Stimulated activated CD4-positive, alpha-beta T cell treated with anti-CD3 and anti-CD28 coated beads, Interleukin-4, amount 100 ng/mL, for 48 hours (primary cell): ENCODE data around the gene MFSD6L.
"Not testable (repeated sequence)": the region's sequence is repeated elsewhere in the genome, so short reads cannot be mapped to it uniquely, and the experiment has no call there.

Experiments
- DNase-seq, 2 donors: peaks; one replicate each; pipeline ENCODE4 v3.0.0-alpha.2; 2020; ENCODE audit warnings: low read depth in 2 of 2

The MFSD6L gene

GRCh38 chr17:8826808-8827435 lies 27.8 kb upstream of the MFSD6L start:
- DNase-seq = no peak

- no peak for DNase-seq
These were observed 26.6 kb upstream of the MFSD6L start for GRCh38 chr17:8825802-8826201.

- no peak for DNase-seq
These were observed 24.1 kb upstream of the MFSD6L start for GRCh38 chr17:8823279-8823678.

DNA sequence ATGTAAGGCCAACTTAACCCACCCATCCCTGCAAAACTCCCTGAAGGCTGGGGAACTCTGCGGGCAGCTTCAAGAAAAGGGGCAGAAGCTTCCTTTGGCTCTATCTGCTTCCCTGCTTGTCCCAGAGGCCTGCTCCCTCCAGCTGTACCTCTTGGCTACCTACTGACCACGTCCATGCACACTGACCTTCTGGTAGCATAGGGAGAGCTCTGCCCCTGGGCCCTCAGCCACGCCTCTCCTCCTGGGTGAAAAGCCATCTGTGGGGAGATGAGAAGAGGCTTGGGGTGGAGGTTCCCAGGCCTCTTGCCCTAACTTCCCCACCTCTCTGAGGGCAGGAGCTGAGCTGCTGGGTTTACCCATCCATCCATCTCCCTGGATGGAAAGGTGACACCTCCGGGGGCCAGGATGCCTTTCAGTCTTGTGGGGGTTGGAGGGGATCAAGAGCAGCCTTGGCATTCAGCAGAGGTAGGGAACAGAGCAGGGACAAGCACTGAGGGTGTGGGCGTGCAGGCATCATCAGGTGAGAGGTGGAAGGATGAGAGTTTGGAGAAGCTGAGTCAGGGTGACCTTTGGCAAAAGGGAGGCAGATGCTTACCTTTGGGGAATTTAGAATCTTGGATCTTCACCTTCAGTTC lies 23.4 kb upstream of the MFSD6L start:
- DNase-seq = no peak

DNA sequence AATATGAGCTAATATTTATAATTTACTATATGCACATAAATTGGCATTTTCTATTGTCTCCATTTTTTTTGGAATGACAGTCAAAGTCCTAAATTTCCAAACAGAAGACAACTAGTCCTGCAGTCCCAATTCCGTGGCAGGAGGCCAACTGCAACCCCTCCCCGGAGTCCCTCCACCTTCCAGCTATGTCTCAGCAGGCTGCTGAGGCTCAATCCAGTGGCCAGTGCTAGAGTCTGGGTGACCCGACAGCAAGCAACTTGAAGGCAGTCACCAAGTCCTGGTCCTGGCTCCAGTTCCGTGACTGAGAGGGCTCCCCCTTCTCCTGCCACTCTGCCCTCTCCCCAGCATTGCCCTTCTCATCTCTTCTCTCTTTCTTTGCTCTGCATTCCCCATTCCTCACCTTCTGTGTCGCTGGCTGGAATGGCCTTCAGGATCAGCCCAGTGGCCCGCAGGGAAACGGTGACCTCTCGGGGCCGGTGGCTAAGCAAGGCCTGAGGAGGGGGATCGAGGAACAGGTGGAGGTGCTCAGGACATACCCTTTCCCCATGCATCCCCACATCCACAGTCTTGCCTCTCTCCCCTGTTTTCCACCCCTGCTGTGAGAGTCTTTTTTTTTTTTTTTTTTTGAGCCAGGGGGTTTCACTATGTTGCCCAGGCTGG lies 22.4 kb upstream of the MFSD6L start:
- no peak for DNase-seq

DNA sequence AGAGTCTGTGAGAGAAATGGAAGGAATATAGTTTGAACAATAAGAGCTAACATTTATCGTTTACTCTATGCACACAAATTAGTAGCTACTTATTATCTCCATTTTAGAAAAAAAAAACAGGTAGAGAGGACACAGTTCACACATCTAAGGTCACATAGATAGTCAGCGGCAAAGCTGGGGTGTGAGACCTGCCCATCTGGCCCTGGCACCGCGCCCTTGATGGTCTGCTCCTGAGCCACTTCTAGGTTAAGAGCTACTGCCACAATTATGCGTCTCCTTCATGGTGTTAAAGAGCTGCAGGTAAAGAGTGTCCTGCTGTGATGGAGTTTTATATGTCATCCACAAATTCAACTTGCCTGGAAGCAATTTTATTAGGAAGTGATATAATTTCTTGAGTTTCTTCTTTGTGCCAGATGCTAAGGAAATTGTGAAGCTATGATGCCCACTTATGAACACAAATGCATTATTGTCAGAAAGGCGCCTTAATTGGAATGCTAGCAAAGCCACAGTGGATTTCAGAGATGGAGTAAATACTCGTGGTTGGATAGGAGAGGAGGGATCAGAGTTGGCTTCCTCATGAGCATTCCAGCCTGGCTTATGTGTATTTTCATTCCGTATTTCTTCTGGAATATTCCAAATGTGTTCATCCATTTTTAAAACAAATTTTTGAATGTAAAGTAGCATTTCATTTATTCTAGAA lies 21.3 kb upstream of the MFSD6L start:
- DNase-seq = no peak

GRCh38 chr17:8818654-8819330 lies 19.6 kb upstream of the MFSD6L start:
- DNase-seq = no peak

DNA sequence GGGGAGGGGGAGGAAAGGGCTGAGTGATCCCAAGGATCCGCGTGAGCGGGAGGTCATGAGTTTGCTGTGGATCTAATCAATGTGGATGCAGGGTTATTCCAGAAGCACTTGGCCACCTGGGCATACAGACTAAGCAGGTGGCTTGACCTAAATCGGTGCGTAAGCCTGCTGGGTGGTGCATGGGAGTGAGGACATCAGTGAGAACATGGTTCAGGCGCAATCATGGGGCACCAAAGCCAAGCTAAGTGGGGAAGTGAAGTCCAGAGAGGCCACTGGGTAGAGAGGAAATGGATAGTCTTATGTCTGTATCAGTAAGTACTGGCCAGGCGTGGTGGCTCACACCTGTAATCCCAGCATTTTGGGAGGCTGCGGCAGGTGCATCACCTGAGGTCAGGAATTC lies 18.9 kb upstream of the MFSD6L start:
- no peak for DNase-seq

DNA sequence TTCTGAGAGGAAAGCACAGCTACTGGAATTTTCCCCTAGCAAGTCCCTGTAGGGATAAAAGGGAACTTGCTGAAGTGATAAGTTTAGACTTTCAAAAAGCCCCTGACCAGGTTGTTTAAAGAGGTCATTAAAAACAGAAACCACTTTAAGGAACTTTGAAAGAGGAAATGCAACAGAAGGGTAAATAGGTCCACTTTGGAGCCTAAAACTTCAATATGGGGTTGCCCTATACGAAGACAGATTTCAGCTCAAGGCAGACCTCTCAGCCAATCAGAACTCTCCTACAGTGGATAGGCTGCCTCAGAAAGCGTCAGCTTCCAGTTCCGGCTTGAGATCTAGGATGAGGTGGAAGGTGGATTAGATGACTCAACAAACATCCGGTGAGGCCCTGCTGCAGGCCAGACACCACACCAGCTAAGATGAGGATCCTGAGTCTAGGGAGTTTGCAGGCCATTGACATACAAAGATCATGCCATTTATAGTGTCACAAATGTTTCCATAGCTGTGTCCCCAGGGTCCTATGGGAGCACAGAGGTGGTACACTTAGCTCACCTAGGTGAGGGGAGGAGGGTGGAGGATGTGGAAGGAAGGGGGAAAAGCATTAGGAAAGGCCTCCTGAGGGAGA lies 7.9 kb upstream of the MFSD6L start:
- DNase-seq = no peak

DNA sequence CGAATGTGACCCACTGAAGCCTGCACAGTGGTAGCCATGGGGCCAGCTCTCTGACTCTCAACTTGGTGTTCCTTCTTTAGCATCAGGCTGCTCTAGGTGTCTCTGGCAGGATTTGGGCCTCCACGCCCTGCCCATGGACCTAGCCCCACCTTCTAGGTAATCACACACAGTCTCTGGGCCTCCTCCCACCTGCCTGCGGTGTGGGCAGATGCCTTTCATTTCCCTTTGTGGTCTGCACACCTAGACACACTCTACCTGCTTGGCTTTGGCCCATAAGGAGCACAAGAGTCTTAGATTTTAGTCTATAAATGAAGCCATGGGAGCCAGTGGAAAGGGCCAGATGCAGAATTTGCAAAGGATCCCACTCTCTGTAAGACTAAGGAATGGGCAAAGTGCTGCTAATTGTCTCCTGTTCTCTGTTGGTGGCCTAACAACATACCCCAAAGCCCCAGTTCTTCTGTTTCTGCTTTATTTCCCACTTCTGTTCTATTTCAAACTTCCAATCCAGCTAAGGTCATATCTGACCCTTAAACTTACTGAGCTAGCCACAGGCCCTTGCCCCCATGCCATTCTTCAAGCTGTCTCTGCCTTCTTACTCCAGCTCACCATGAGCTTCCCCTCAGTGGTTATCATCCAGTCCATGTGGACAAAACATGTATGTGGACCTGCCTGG lies 7.2 kb upstream of the MFSD6L start:
- DNase-seq = no peak

- DNase-seq = not testable (repeated sequence)
These were observed 6.2 kb upstream of the MFSD6L start for GRCh38 chr17:8805396-8805795.

- no peak for DNase-seq
These were observed 4.6 kb upstream of the MFSD6L start for GRCh38 chr17:8803531-8804420.

- no peak for DNase-seq
These were observed 2.1 kb upstream of the MFSD6L start for GRCh38 chr17:8801135-8801840.

DNA sequence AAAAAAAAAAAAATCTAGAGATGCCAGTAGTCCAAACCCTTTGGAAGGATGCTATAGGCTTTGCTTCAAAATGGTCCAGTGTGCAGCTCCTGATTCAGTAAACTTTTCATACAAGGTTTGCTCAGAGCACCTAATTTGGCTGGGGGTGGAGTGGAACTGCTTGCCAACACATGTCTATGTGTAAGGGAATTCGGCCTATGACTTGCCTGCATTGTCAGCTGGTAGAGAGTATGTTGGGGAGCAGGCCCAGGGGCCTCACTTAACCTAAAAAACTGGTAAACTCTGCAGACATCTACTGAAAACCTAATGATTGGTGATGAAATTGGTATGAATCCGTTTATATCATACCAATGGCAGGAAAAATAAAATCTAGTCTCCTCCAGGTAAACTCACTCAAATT lies 1.5 kb upstream of the MFSD6L start:
- DNase-seq = no peak

GRCh38 chr17:8799570-8800212 lies 526 bp upstream of the MFSD6L start:
- DNase-seq = no peak

DNA sequence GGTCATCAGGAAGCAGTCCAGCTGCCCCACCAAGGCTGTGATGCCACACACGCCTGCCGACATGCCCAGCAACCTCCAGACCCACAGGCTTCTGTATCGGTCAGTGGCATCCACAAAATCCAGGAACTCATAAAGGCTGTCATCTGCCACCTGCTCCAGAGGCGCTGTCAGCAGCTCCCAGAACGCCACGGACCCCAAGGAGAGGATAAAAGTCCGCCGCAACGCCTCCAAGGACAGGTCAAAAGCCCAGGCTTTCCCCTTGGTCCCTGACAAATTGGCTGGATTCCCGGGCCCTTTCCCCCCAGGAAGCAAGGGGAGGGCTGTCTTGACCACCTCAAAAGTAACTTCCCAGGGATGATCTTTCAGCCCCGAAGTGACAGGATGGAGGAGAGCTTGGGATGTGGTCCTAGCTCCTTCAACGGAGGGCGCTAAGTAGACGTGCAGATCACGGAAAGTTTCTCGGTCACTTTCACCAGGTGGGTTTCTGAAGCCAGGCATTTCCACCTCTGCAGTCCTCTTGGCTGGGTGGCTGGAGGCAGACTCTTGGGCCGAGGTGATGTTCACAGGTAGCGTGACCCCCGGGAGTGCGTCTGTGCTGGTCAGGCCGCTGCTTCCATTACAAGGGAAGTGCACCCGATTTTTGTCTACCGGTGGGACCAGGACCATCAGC lies 854 bp downstream of the MFSD6L start:
- no peak for DNase-seq

GRCh38 chr17:8797621-8798175 lies 1.5 kb downstream of the MFSD6L start:
- no peak for DNase-seq

DNA sequence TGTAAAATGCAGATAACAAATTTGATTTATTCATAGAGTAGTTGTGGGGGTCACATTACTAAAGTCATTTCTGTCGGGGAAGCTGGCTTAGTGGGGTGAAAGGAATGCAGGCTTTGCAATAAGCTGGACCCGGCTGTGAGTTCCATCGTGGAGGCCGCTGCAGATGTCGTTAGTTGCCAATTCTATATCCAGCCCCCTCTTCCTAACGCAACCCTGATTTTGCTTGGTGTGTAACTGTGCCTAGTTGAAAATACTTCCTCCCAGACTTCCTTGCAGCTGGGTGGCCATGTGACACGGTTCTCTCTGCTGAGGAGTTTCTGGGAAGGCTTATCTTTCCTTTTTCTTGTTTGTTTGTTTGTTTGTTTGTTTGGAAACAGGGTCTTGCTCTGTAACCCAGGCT lies 4.5 kb downstream of the MFSD6L start:
- DNase-seq = no peak
